Breast epithelium (tissue), 3 donors: ENCODE results near the gene EIPR1.

Experiments
- CTCF ChIP-seq, 3 donors: fragments of 450-650 bp; IDR thresholded peaks; one replicate each; pipeline ENCODE4 v1.5.1; 2016 to 2017; ENCODE audit warnings: antibody characterized with exemption in 3 of 3, mild to moderate bottlenecking in 3 of 3, moderate library complexity in 3 of 3
- POLR2A ChIP-seq: fragments of 450-650 bp; IDR thresholded peaks from one replicate; pipeline ENCODE4 v1.6.1; 2016; ENCODE audit warnings: antibody characterized with exemption, mild to moderate bottlenecking, moderate library complexity
- POLR2AphosphoS5 ChIP-seq, 3 donors: sonication (generic); formaldehyde crosslinking; IDR thresholded peaks; one replicate each; pipeline ENCODE4 v1.6.1; 2017; ENCODE audit warnings: antibody characterized with exemption in 3 of 3

GRCh38 chr2:3263487-3263886, 114.1 kb downstream of the EIPR1 start:
- TF ChIP-seq POLR2AphosphoS5 (IDR thresholded peaks at IDR 0.05) = no peak
- no peak for TF ChIP-seq POLR2A
- TF ChIP-seq CTCF (IDR thresholded peaks at IDR 0.05) = no peak
